ENCODE measurements around the gene ITIH6.
"Not testable (repeated sequence)": the region's sequence is repeated elsewhere in the genome, so short reads cannot be mapped to it uniquely, and the experiment has no call there.

The ITIH6 gene

GRCh38 chrX:54776987-54777672, 20.9 kb downstream of the ITIH6 start:
- Mint-ChIP-seq H3K36me3 (no peaks in the 10 kb centered on the region), H3K4me1 (no peaks in the 10 kb centered on the region), H3K9me3 (peaks cover 0 to under 1% of the 10 kb centered on the region in 2 donors), H3K27me3 (peaks cover 16 to 20% of the 10 kb centered on the region in 2 donors), H3K27ac (no peak overlapping the region), H3K4me3 (no peak overlapping the region)
- no peak for ATAC-seq (replicated peaks)
- DNase-seq, result no peak

GRCh38 chrX:54776061-54776460, 22.0 kb downstream of the ITIH6 start:
- Mint-ChIP-seq H3K4me3 (no peak overlapping the region), H3K9me3 (peaks cover 0 to 2% of the 10 kb centered on the region in 2 donors), H3K27me3 (peaks cover 11 to 24% of the 10 kb centered on the region in 2 donors), H3K4me1 (no peaks in the 10 kb centered on the region), H3K36me3 (no peaks in the 10 kb centered on the region), H3K27ac (no peak overlapping the region)
- ATAC-seq (replicated peaks), result no peak
- no peak for DNase-seq

GRCh38 chrX:54774391-54775094, 23.5 kb downstream of the ITIH6 start:
- DNase-seq; ATAC-seq (replicated peaks); H3K4me1 Mint-ChIP-seq; H3K27ac Mint-ChIP-seq; H3K4me3 Mint-ChIP-seq; H3K36me3 Mint-ChIP-seq; H3K9me3 Mint-ChIP-seq: not testable (repeated sequence)
- H3K27me3 Mint-ChIP-seq, result peaks cover 6 to 30% of the 10 kb centered on the region in 2 donors

- Mint-ChIP-seq H3K36me3 (no peaks in the 10 kb centered on the region), H3K4me3 (no peak overlapping the region), H3K4me1 (no peaks in the 10 kb centered on the region), H3K27ac (no peak overlapping the region), H3K9me3 (peaks cover 0 to 2% of the 10 kb centered on the region in 2 donors), H3K27me3 (peaks cover 13 to 20% of the 10 kb centered on the region in 2 donors)
- DNase-seq, result no peak
- no peak for ATAC-seq (replicated peaks)
Observed at GRCh38 chrX:54758114-54759055, 39.7 kb downstream of the ITIH6 start.

GRCh38 chrX:54754854-54755253, 43.2 kb downstream of the ITIH6 start:
- no peaks in the 10 kb centered on the region for H3K9me3 Mint-ChIP-seq
- peaks cover 0 to 2% of the 10 kb centered on the region in 2 donors for H3K36me3 Mint-ChIP-seq
- no peaks in the 10 kb centered on the region for H3K4me1 Mint-ChIP-seq
- no peak overlapping the region for H3K4me3 Mint-ChIP-seq
- ATAC-seq (replicated peaks) (no peak), DNase-seq (no peak)
- H3K27me3 Mint-ChIP-seq, result peaks cover 27 to 29% of the 10 kb centered on the region in 2 donors
- no peak overlapping the region for H3K27ac Mint-ChIP-seq

- ATAC-seq (replicated peaks), result peak; percentile 58 to 81
- no peaks in the 10 kb centered on the region for H3K9me3 Mint-ChIP-seq
- H3K27ac Mint-ChIP-seq, result no peak overlapping the region
- no peak overlapping the region for H3K4me3 Mint-ChIP-seq
- peaks cover 0 to 2% of the 10 kb centered on the region in 2 donors for H3K36me3 Mint-ChIP-seq
- H3K4me1 Mint-ChIP-seq, result no peaks in the 10 kb centered on the region
- peaks cover 10 to 22% of the 10 kb centered on the region in 2 donors for H3K27me3 Mint-ChIP-seq
- no peak for DNase-seq
Observed at GRCh38 chrX:54748626-54749025, 49.4 kb downstream of the ITIH6 start.

GRCh38 chrX:54747733-54748393, 50.2 kb downstream of the ITIH6 start:
- no peak overlapping the region for H3K4me3 Mint-ChIP-seq
- peaks cover 0 to 1% of the 10 kb centered on the region in 2 donors for H3K9me3 Mint-ChIP-seq
- DNase-seq (no peak), ATAC-seq (replicated peaks) (peak; percentile 74 to 82)
- peaks cover 0 to 2% of the 10 kb centered on the region in 2 donors for H3K36me3 Mint-ChIP-seq
- no peaks in the 10 kb centered on the region for H3K4me1 Mint-ChIP-seq
- no peak overlapping the region for H3K27ac Mint-ChIP-seq
- H3K27me3 Mint-ChIP-seq, result peaks cover 6 to 23% of the 10 kb centered on the region in 2 donors

GRCh38 chrX:54746928-54747327, 51.1 kb downstream of the ITIH6 start:
- peaks cover 0 to 1% of the 10 kb centered on the region in 2 donors for H3K9me3 Mint-ChIP-seq
- H3K36me3 Mint-ChIP-seq, result peaks cover 0 to 2% of the 10 kb centered on the region in 2 donors
- ATAC-seq (replicated peaks) (no peak), DNase-seq (no peak)
- H3K4me3 Mint-ChIP-seq, result no peak overlapping the region
- peaks cover 6 to 23% of the 10 kb centered on the region in 2 donors for H3K27me3 Mint-ChIP-seq
- no peaks in the 10 kb centered on the region for H3K4me1 Mint-ChIP-seq
- no peak overlapping the region for H3K27ac Mint-ChIP-seq

GRCh38 chrX:54745676-54746075, 52.4 kb downstream of the ITIH6 start:
- no peak overlapping the region for H3K4me3 Mint-ChIP-seq
- H3K27ac Mint-ChIP-seq, result no peak overlapping the region
- H3K27me3 Mint-ChIP-seq, result peaks cover 0 to 13% of the 10 kb centered on the region in 2 donors
- H3K9me3 Mint-ChIP-seq, result peaks cover 0 to 1% of the 10 kb centered on the region in 2 donors
- H3K36me3 Mint-ChIP-seq, result peaks cover 0 to 2% of the 10 kb centered on the region in 2 donors
- DNase-seq (no peak), ATAC-seq (replicated peaks) (no peak)
- no peaks in the 10 kb centered on the region for H3K4me1 Mint-ChIP-seq

- not testable (repeated sequence) for H3K36me3 Mint-ChIP-seq; H3K27ac Mint-ChIP-seq; ATAC-seq (replicated peaks); H3K4me1 Mint-ChIP-seq; DNase-seq; H3K27me3 Mint-ChIP-seq; H3K4me3 Mint-ChIP-seq
- H3K9me3 Mint-ChIP-seq, result peaks cover 11% of the 10 kb centered on the region in 2 donors
Observed at GRCh38 chrX:54738567-54738966, 59.5 kb downstream of the ITIH6 start.

GRCh38 chrX:54736298-54736942, 61.6 kb downstream of the ITIH6 start:
- not testable (repeated sequence) for H3K27ac Mint-ChIP-seq; H3K4me1 Mint-ChIP-seq; ATAC-seq (replicated peaks); H3K27me3 Mint-ChIP-seq; H3K36me3 Mint-ChIP-seq; DNase-seq; H3K4me3 Mint-ChIP-seq
- peaks cover 10 to 11% of the 10 kb centered on the region in 2 donors for H3K9me3 Mint-ChIP-seq

GRCh38 chrX:54721424-54721823, 76.6 kb downstream of the ITIH6 start:
- H3K36me3 Mint-ChIP-seq, result no peaks in the 10 kb centered on the region
- H3K4me1 Mint-ChIP-seq, result no peaks in the 10 kb centered on the region
- H3K9me3 Mint-ChIP-seq, result no peaks in the 10 kb centered on the region
- H3K27me3 Mint-ChIP-seq, result peaks cover 6 to 27% of the 10 kb centered on the region in 2 donors
- DNase-seq (no peak), ATAC-seq (replicated peaks) (no peak)
- no peak overlapping the region for H3K4me3 Mint-ChIP-seq
- no peak overlapping the region for H3K27ac Mint-ChIP-seq

- no peak for ATAC-seq (replicated peaks)
- DNase-seq, result no peak
- H3K36me3 Mint-ChIP-seq, result no peaks in the 10 kb centered on the region
- H3K4me1 Mint-ChIP-seq, result no peaks in the 10 kb centered on the region
- H3K27me3 Mint-ChIP-seq, result peaks cover 0 to 13% of the 10 kb centered on the region in 2 donors
- no peaks in the 10 kb centered on the region for H3K9me3 Mint-ChIP-seq
- no peak overlapping the region for H3K27ac Mint-ChIP-seq
- H3K4me3 Mint-ChIP-seq, result no peak overlapping the region
Observed at GRCh38 chrX:54715621-54716020, 82.4 kb downstream of the ITIH6 start.
